ENCODE results near the gene TMEM9B.

TMEM9B gene

DNA sequence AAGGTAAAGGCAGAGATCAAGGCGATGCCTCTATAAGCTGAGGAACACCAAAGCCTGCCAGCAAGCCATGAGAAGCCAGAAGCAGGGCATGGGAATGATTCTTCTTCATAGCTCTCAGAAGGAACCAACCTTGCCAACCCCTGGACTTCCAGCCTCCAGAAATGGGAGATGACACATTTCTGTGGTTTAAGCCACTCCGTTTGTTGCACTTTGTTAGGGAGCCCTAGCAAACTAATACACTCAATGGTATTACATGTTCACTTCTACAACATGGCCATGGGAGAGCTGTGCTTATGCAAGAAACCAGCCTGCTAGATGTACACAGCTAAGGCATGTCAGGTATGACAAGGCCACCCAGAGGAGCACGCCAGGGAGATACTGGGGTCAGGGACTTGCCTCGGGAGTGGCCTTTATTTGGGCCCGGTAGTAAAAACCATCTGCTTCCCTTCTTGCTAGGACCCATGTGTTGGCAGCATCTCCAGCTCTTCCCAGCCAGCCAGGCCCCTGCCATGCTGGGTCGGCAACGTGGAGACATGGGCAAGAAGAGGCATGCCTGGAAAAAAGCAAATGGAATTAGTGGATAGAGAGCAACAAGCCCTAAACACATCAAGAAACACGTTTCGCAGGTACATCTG is 35.1 kb downstream of the TMEM9B start:
- DNase-seq (ENCODE audit: low read depth): no peak
- TF ChIP-seq, protein P1, sequence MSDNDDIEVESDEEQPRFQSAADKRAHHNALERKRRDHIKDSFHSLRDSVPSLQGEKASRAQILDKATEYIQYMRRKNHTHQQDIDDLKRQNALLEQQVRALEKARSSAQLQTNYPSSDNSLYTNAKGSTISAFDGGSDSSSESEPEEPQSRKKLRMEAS (IDR thresholded peaks at IDR 0.05; ENCODE audit: low read depth, low read length): no peak
- no peak for TF ChIP-seq POLR2A (IDR thresholded peaks at IDR 0.05; ENCODE audit: extremely low read depth, insufficient read length)
- no peak for TF ChIP-seq MYC (IDR thresholded peaks at IDR 0.05; ENCODE audit: low read depth, low read length)
- TF ChIP-seq, protein P2, sequence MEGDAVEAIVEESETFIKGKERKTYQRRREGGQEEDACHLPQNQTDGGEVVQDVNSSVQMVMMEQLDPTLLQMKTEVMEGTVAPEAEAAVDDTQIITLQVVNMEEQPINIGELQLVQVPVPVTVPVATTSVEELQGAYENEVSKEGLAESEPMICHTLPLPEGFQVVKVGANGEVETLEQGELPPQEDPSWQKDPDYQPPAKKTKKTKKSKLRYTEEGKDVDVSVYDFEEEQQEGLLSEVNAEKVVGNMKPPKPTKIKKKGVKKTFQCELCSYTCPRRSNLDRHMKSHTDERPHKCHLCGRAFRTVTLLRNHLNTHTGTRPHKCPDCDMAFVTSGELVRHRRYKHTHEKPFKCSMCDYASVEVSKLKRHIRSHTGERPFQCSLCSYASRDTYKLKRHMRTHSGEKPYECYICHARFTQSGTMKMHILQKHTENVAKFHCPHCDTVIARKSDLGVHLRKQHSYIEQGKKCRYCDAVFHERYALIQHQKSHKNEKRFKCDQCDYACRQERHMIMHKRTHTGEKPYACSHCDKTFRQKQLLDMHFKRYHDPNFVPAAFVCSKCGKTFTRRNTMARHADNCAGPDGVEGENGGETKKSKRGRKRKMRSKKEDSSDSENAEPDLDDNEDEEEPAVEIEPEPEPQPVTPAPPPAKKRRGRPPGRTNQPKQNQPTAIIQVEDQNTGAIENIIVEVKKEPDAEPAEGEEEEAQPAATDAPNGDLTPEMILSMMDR (IDR thresholded peaks at IDR 0.05; ENCODE audit: low read depth, low read length): no peak
- no peak overlapping the region for H3K4me3 ChIP-seq (ENCODE audit: low read depth, low read length)

DNA sequence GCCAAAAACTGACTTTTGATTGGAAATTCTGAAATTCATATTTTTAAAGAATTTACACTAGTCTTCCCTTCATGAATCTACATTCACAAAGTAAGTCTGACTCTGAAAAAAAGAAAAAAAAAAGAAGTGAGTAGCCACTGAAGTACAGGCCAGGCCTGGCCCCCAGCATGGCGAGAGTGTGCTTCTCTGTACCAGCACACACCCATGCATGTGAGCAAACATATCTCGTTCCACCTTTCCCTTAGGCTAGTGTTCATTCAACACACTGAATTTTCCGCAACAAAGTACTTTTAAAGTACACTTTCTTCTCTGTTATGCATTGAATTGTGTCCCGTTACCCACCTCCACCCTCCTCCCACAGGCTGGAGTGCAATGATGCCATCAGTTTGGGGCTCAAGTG is 36.0 kb downstream of the TMEM9B start:
- TF ChIP-seq MYC (IDR thresholded peaks at IDR 0.05; ENCODE audit: low read depth, low read length) (no peak), POLR2A (IDR thresholded peaks at IDR 0.05; ENCODE audit: extremely low read depth, insufficient read length) (no peak)
- TF ChIP-seq, protein P2 (IDR thresholded peaks at IDR 0.05; ENCODE audit: low read depth, low read length): no peak
- TF ChIP-seq, protein P1 (IDR thresholded peaks at IDR 0.05; ENCODE audit: low read depth, low read length): no peak

DNA sequence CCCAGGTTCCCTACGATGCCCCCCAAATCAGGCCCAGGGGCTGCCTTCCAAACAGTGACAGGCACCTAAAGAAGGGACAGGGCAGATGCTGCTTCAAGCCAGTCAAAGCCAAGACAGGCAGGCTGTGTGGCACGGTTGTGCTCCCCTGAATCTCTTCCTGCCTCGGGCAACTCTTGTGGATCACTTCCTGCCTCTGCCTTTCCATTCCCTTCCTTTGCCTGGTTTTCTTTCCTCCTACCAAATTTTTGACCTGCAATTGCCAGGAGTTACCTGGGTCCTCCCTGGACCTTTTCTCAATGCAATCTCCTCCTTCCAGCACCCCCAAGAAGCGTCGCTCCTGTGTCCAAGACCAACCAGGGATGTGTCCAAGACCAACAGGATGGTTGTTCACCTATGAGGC is 37.0 kb downstream of the TMEM9B start:
- no peak for DNase-seq (ENCODE audit: low read depth)
- TF ChIP-seq, protein P2 (IDR thresholded peaks at IDR 0.05; ENCODE audit: low read depth, low read length): no peak
- no peak for TF ChIP-seq MYC (IDR thresholded peaks at IDR 0.05; ENCODE audit: low read depth, low read length)
- no peak for TF ChIP-seq POLR2A (IDR thresholded peaks at IDR 0.05; ENCODE audit: extremely low read depth, insufficient read length)
- TF ChIP-seq, protein P1 (IDR thresholded peaks at IDR 0.05; ENCODE audit: low read depth, low read length): no peak

More for the DNA sequence above, 36.0 kb downstream of the TMEM9B start:
- H3K4me3 ChIP-seq (ENCODE audit: low read depth, low read length): no peak overlapping the region
- DNase-seq (ENCODE audit: low read depth): no peak

DNA sequence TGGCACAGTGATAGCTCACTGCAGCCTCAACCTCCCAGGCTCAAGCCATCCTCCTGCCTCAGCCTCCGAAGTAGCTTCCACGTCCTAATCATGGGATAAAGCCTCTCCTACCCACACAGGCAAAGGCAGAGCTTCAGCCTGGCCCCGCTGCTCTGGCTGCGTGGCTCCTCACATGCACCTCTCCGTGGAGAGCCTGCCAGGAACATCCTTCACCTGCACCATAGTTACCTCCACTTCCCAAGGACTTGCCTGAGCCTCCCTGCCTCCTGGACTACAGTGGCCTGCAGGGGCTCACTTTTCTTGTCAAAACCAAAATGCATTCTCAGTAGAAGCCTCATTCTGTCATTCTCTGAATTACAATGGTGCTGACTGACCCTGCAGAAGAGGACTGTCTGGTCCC is 38.0 kb downstream of the TMEM9B start:
- no peak overlapping the region for H3K4me3 ChIP-seq (ENCODE audit: low read depth, low read length)
- TF ChIP-seq MYC (IDR thresholded peaks at IDR 0.05; ENCODE audit: low read depth, low read length) (no peak), POLR2A (IDR thresholded peaks at IDR 0.05; ENCODE audit: extremely low read depth, insufficient read length) (no peak)
- TF ChIP-seq, protein P1 (IDR thresholded peaks at IDR 0.05; ENCODE audit: low read depth, low read length): no peak
- TF ChIP-seq, protein P2 (IDR thresholded peaks at IDR 0.05; ENCODE audit: low read depth, low read length): no peak
- no peak for DNase-seq (ENCODE audit: low read depth)

More for the DNA sequence above, 37.0 kb downstream of the TMEM9B start:
- H3K4me3 ChIP-seq (ENCODE audit: low read depth, low read length): no peak overlapping the region

DNA sequence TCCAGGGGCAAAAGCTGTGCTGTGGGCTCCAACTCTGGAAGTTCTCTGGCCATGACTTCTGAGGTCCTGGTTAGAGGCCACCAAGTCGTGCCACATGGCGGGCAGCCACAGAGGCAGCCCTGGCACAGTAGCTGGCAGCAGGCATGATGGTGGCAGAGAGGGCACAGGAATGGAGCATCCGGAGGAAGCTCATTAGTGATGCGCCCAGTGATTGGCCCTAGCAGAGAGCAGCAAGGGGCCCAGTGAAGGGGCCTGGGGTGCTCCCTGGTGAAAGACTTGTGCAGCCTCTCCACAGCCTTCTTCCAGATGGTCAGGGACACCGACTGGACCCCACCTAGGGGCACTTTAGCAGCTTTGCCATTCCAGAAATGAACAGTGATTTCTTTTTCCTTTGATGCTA is 38.5 kb downstream of the TMEM9B start:
- TF ChIP-seq, protein P2 (IDR thresholded peaks at IDR 0.05; ENCODE audit: low read depth, low read length): no peak
- TF ChIP-seq POLR2A (IDR thresholded peaks at IDR 0.05; ENCODE audit: extremely low read depth, insufficient read length) (no peak), MYC (IDR thresholded peaks at IDR 0.05; ENCODE audit: low read depth, low read length) (no peak)
- TF ChIP-seq, protein P1 (IDR thresholded peaks at IDR 0.05; ENCODE audit: low read depth, low read length): no peak
- H3K4me3 ChIP-seq (ENCODE audit: low read depth, low read length): no peak overlapping the region
- DNase-seq (ENCODE audit: low read depth): no peak
